HG02840 (cell line): ENCODE measurements around the gene PRRT3.

Experiments used
- ATAC-seq: cut with Tn5 transposase; IDR thresholded peaks from one replicate; pipeline ENCODE4 v1.9.1; 2021; ENCODE audit warnings: mild to moderate bottlenecking, moderate library complexity, moderate number of reproducible peaks; ENCODE audit not compliant: unreplicated experiment, low FRiP score

Gene PRRT3

DNA sequence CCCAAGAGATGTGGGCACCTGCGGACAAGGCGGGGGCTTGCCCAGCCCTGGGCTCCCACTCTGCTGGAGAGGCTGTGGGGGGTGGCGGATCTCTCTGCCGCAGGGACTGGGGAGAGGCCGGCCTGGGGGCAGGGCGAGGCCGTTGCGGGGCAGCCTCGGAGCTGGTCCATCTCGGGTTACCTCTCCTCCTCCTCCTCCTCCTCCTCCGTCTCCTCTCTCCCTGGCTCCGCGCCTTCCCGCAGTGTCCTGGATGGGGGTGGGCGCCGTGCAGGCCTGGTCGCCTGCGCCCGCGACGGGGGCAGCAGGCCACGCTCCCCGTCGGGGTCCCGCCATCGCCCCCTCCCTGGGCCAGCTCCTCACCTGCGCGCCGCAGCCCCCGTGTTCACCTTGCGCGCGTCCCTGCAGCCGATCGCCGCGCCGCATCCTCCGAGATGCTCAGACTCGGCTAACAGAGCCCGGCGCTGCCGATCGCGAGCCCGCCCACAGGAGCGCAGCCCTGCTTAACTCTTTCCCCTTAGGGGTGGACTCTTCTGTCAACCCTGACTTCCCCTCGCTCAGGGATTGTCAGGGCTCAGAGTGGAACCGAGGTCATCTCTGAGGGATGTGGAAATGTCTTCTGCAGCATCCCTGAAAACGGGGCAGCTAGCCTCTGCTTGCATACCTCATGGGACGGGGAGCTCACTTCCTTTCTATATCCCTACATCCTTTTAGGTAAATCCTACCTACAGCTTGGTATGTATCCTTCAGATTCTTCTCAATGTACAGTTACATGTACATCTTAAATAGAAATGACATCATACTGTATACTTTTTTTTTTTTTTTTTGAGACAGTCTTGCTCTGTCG lies at the start of gene PRRT3:
Gene PRRT3 (minus strand): TSS at position 447 of the 844 bp plus-strand sequence. CDS start 2,293 bp downstream, outside the sequence.
- no peak for ATAC-seq

DNA sequence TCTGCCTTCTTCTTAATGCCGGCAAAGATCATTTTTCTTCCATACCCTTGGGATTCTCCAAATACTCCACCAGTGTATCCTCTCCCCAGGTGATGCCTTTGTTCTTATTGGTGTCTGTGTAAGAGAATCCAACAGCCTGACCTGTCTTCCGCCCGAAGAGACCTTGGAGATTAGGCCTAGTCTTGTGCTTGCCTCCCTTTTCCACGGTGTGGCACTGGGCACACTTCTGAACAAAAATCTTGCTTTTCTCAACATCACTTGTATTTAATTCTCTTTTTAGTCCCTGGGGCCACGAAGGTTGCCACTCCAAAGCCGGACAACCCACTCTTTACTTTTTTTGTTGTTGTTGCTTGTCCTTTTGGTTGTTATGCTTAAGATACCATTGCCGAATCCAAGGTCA lies 48.5 kb upstream of the PRRT3 start:
- no peak for ATAC-seq

DNA sequence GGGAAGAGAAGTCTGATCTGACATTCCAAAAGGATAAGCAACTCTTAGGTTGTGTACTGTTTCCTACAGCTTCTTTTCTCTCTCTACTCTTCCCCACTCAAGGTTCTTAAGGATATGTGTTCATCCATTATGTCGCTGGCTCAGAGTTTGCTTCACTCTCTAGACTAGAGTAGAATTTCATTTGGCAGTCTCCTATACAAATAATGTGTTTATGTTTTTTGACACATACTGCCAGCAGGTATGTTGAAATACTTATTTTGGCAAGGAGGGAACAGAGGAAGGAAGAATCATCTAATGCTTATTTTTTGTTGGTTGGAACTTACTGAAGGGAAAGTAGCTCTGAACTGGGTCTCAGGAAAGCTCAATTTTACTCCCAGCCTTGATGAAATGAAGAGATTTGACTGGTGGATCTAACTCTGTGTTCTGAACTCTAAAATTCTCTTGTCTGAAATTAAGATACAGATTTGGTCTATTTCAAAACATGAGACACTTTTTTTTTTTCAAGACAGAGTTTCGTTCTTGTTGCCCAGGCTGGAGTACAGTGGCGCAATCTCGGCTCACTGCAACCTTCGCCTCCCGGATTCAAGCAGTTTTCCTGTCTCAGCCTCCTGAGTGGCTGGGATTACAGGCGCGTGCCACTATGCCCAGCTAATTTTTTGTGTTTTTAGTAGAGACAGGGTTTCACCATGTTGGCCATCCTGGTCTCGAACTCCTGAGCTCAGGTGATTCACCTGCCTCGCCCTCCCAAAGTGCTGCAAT lies 42.1 kb upstream of the PRRT3 start:
- ATAC-seq = no peak

DNA sequence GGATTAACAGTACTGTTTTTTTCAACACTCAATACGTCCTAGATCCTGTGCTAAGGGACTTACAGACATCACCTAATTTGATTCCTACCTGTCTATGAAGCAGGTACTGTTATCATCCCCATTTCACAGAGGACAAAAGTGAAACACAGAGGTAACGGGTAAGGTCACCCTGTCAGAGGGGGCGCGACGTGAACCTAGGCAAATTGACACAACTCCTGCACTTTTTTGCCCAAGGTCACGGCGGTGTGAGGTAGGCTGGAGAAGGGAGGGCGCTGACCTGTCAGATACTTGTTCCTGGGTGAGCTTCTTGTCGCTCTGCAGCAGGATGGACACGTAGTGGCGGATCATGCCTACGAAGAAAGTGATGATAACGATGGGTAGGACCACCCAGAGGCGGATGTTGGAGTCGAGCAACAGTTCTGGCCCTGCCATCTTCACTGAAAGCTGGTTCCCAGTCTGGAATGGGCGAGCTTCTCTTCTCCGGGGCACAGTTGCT lies 34.1 kb upstream of the PRRT3 start:
- ATAC-seq = peak; percentile 31

DNA sequence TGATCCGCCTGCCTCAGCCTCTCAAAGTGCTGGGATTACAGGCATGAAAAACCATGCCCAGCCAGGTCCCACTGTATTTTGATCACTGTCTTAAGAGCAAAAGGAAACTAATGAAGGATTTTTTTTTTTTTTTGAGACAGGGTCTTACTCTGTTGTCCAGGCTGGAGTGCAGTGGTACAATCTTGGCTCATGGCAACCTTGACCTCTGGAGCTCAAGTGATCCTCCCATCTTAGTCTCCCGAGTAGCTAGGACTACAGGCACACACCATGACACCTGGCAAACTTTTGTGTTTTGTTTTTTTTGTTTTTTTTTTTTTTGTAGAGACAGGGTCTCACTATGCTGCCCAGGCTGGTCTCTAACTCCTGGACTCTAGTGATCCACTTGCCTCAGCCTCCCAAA lies 28.0 kb upstream of the PRRT3 start:
- ATAC-seq = no peak

DNA sequence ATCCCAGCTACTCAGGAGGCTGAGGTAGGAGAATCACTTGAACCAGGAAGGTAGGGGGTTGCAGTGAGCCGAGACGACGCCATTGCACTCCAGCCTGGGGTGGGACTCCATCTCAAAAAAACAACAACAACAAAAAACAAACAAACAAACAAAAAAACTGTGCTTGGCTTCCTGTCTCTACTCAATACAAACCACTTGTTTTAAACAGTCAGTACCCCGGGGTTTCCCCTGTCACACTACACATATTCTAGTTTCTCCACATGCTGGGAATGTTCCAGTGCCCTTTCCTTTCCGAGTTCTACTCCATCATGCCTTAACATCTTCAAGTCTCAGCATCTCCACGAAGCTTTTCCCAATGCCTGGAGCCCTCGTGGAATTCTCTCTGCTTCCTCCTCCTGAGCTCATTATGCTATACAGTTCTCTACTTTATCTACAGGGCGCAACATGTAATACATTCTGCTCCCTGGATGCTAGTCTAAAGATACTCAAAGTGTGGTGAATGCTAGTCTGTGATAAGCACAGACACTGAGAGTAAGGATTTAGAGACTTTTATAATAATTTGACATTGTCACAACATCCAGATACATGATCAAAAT lies 26.6 kb upstream of the PRRT3 start:
- ATAC-seq = no peak

DNA sequence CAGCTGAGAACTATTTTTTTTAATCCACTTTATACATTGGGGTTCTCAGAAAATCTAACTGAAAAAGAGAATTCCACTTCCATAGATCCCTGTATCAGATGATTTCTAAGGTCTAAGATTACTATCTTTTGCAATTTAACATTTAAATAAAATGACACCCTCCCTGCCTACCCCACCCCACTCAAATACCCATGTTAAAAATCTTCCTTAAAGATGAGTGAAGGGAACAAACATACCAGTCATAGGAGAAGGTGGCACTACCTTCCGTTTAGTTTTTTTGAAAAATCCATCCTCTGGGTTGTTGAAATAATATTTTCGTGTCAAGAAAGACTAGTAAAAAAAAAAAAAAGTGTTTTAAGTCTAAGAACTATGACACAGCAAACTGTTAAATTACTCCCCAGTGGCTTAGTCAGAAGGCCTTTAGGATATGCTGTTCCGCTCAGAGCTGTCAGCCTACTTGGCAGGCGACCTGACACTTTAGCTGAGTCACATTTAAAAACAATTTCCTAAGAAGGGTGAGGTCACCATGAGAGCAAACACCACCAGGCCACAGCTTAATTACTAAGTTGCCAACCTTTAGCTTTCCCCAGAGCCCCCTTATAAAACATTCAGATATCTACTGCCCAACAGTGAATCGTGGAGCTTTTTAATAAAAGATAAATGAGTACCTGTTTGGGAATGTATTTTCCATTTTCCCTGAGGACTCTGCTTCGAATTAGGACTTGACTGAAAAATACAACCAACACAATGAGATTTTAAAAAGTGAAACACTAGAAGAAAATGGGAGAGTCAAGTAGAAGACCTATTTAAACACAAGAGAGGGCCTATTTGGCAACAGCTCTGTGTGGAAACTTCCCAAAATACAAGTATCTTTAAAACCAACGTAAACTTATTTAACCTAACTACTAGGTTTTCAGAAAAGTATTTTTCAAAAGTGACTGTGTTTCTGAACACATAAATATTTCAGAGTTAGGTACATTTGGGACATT lies 24.8 kb upstream of the PRRT3 start:
- no peak for ATAC-seq

DNA sequence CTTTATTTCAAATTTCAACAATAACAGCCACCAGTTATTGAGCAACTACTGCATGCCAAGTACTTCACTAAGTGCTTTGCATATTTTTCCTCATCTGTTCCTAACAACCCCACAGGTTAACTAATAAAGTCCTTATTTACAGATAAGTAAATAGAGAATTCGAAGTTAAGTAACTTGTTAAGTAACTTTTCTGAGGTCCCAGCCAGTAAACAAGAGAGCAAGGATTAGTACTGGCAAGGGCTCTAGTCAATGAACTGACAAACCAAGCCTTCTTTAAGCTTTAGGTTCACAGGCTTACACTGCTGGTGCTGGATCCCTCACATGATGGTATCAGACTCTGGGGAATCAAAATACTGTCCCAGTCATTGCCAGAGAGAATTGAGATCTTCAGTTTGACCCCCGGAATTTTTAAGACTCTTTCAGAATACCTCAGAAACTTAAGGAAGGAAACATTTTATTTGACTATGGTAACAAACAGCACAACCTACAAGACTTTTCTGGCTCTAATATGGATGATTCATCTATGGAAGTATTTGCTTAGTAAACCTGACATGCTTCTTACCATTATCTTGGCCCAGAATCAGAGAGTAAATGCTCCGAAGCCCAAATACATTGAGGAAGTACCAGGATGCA lies 17.9 kb upstream of the PRRT3 start:
- no peak for ATAC-seq

DNA sequence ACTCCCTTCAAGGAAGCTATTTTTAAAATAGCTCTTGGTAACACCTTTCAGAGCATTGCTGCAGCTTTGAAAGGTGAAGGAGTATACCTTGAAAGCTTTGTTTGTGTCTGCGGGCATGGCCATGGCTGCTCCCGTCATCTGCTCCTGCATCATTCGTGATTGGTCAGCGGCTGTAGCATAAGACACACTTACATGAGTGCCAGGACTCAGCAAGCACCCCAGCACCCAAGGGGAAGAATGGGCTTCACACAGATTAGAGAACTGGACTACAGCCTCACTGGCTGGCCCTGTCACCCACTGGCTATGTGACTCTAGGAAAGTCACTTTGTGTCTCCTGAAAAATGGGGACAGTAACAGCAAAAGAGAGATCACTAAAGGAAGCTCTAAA lies 17.4 kb upstream of the PRRT3 start:
- no peak for ATAC-seq

DNA sequence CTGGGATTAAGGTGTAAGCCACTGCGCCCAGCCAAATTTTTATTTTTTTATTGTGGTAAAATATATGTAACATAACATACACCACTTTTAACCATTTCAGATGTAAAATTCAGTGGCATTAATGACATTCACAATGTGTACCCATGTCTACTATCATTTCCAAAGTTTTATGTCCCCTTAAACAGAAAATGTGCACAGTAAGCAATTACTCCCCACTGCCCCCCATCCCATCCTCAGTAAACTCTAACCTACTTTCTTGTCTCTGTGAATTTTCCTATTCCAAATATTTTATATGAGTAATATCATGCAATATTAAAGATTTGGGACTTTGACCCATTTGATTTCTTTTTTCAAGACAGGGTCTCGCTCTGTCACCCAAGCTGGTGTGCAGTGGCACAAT lies 14.6 kb upstream of the PRRT3 start:
- no peak for ATAC-seq

DNA sequence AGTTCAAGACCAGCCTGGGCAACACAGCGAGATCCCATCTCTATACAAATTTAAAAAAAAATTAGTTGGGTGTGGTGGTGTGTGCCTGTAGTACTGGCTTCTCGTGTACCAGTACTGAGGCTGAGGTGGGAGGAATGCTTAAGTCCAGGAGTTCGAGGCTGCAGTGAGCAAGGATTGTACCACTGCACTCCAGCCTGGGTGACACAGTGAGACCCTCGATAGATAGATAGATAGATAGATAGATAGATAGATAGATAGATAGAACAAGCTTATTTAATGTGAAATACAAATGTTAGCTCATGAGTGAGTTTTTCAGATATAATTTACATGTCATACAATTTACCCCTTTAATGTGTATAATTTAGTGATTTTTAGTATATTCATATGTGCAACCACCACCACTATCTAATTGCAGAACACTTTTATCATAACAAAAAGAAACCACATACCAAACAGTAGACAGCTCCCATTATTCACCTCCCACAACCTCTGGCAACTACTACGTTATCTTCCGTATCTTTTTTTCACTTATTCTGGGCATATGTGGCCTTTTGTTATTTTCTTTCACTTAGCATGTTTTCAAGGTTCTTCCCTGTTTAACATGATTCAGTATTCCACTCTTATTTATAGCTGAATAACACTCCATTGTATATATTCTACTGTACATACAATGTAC lies 13.1 kb upstream of the PRRT3 start:
- ATAC-seq = no peak

DNA sequence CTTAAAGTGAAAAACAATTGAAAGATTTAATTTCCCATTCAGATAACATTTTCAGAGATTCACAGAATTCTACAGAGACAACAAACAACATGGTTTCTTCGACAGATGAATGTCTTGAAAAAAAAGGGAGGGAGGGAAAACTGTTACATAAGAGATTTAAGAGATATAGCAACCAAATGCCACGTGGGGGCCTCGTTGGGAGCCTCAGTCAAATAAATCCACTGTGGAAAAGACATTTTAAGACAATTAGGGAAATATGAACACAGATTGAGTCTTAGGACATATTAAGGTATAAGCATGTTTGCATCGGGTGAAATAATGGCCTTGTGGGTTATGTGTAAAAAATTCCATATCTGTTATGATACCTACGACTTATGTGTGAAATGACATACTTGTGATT lies 5.0 kb upstream of the PRRT3 start:
- ATAC-seq = no peak

DNA sequence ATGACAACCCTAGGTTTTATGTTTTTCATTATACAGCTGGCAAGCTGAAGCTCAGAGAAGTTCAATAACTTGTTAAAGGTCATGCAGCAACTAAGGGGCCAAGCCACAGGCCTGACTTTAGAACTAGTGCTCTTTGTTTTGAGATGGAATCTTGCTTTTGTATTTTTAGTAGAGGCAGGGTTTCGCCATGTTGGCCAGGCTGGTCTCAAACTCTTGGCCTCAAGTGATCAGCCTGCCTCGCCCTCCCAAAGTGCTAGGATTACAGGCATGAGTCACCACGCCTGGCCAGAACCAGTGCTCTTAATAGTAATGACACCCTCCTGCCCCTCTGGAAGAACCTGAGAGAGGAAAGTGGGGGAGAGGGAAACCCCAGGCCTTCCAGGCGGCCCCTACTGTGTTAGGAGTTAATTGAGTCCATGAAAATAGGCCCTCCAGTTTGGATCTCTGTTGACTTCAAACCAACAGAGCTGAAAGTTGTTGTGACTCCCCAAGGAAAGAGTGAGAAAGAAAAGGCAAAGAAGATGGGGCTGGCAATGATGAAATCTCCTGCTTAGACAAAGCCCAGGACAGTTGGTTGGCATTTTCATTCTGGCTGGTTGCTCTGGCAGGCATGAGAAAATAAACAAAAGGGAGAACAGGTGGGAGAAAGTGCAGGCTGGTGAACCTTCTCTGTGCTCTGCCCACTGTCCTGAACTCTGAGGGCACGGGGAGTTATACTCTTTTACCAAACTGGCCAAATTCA lies 3.6 kb upstream of the PRRT3 start:
- ATAC-seq = no peak

DNA sequence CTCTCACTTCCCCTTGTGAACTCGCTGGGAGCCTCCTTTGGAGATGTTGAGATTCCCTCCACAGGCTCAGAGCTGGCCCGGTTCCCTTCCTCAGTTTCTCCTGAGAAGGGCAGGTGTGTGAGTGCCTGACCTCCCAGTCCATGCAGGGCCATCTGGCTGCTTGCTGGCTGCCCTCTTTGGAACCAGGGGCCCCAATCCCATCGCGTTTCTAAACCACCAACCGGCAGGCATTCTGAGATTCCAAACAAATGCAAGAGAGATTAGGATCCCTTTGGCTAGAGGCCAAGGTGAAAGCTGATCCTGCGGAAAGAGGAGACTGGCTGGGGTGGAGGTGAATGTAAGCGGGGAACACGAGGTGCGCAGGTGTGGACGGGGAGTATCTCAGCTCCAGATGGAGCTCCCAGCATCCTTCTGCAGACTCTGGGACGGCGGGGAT lies 2.9 kb upstream of the PRRT3 start:
- ATAC-seq = no peak

DNA sequence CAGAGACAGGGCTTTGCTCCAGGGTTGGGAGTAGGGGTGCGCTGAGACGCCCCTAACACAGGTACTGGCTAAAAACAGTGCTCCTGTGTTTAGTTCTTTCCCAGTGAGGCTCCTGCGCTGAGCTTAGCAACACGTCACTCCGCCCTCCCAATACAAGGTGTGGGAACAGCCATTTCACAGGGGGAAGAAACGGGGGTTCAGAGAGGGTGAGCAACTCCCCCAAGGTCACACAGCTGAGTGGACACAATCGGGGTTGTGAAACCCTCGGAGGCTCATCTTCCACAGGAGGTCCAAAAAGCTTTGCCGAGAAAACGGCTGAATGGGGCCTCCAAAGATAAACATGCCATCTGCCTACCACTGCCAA lies 628 bp downstream of the PRRT3 start:
- no peak for ATAC-seq

DNA sequence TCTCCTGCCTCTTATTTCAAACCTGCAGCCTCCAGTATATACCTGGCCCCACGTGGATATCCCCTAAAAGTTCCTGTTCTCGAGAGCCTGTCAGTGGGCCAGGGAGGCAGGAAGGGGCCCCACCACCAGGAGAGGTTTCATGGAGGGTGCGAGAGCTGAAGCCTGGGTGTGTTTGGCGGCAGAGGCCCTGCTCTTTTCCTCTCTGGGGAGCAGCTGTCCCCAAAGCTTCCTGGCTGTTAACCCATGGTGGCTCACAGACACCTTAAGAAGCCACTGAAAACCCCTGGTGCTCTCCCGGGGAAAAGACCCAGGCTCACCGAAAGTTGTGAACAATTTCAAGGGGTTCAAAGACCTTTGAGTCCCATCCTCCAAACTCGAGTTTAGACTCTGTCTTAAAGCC lies 1.1 kb downstream of the PRRT3 start:
- ATAC-seq = no peak

DNA sequence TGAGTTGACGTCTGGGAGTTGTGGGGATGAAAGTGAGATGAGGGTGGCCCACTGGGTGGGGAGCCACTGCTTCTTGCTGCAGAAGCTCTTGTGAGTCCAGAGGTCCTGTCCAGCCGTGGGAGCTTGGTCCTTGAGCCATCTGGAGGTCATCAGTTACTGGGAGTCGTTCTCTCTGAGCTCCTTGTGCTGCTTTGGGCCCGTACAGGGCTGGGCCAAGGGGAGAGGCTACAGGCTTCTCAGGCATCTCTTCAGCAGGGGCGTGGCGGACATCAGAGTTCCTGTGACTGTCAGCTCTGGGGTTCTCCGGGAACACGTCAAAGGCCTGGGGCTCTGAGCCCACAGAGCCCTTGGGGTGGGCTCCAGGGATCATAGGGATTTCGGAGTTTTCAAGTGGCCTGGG lies 2.6 kb downstream of the PRRT3 start:
- no peak for ATAC-seq

DNA sequence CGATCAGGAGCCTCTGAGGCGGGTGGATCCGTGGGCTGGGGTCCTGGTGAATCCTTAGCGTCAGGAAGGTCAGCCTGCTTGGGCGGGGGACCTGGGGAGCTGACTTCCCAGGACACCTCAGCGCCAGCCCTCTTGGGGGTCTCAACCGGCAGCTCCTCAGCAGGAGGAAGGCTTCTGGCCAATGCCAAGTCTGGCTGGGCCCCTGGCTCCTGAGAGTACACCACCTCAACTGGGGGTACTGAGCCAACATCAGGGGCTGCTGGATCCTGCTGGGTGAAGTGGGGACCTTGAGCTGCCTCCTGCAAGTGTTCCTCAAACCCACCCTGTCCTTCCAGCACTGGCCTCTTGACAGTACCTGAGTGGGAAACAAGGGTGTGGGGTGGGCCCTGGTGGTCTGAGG lies 3.1 kb downstream of the PRRT3 start:
- no peak for ATAC-seq
